ENCODE results near the gene DCAF12L2. TPM values are rescaled to one million over a fixed set of nuclear protein-coding genes. Genes with fewer than 3 reads are reported as not detected.

Gene DCAF12L2
- total RNA-seq, 1 donor: under 0.01 TPM

DNA sequence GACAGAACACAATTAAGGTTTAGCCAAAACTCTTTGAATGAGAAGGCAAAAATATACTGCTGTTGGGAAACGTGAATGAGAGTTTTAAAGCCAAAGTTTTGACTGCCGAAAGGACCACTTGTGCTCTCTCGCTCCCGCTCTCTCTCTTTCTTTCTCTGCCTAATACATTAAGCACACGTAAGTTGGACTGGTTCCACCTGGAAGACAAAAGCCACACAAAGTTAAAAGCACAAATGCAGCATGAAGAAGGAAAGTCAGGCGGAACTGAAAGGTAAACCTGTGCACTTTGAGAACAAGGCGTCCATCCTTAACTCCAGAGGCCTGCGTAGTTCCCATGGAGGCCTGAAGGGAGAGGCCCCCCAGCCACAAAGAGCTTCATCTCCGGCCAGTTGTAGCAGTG lies 1.9 kb downstream of the DCAF12L2 start:
- no peak overlapping the region for H3K4me3 ChIP-seq (ENCODE audit: low read depth, low read length)
- DNase-seq (ENCODE audit: low read depth): no peak
- TF ChIP-seq, protein P1, sequence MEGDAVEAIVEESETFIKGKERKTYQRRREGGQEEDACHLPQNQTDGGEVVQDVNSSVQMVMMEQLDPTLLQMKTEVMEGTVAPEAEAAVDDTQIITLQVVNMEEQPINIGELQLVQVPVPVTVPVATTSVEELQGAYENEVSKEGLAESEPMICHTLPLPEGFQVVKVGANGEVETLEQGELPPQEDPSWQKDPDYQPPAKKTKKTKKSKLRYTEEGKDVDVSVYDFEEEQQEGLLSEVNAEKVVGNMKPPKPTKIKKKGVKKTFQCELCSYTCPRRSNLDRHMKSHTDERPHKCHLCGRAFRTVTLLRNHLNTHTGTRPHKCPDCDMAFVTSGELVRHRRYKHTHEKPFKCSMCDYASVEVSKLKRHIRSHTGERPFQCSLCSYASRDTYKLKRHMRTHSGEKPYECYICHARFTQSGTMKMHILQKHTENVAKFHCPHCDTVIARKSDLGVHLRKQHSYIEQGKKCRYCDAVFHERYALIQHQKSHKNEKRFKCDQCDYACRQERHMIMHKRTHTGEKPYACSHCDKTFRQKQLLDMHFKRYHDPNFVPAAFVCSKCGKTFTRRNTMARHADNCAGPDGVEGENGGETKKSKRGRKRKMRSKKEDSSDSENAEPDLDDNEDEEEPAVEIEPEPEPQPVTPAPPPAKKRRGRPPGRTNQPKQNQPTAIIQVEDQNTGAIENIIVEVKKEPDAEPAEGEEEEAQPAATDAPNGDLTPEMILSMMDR (IDR thresholded peaks at IDR 0.05; ENCODE audit: insufficient read depth, low read depth, low read length): no peak

DNA sequence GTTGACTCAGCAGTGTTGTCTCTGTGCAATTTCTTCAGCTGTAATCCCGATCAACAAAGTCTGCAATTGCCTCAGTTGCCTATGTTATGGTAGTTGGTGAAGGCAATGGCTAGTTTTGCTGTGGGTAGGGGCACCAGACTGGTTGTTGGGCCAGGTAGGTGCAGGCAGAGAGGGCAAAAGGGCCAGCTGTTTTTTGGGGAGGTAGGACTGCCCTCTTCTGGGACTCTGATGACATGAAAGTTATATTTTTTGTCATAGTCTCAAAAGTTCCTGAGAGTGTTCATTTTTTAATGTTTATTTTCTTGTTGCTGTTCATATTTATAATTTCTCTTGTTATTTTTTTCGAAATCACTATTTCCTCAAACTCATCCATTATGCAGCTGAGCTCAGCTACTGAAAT lies 25.1 kb downstream of the DCAF12L2 start:
- H3K4me3 ChIP-seq (ENCODE audit: low read depth, low read length): no peak overlapping the region
- TF ChIP-seq, protein P1 (IDR thresholded peaks at IDR 0.05; ENCODE audit: insufficient read depth, low read depth, low read length): no peak
- DNase-seq (ENCODE audit: low read depth): no peak

DNA sequence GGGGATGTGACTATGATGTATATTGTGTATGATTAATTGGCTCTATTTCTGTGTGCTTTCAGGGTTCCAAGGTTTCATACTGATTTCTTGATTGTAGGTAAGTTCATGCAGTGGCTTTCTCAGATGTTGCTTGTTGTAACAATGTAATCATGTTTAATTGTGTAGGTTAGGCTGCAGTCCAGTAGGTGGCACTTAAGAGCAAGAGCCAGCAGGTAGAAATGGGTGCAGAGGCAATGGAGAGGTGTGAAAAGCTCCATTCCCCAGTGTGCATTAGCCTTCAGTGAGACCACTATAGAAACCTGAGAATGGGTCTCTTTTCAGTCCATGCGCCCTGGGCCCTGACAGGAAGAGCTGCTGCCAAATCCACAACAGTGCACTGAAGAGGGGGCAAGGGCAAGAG lies 28.2 kb downstream of the DCAF12L2 start:
- TF ChIP-seq, protein P1 (IDR thresholded peaks at IDR 0.05; ENCODE audit: insufficient read depth, low read depth, low read length): no peak
- no peak overlapping the region for H3K4me3 ChIP-seq (ENCODE audit: low read depth, low read length)
- DNase-seq (ENCODE audit: low read depth): no peak

DNA sequence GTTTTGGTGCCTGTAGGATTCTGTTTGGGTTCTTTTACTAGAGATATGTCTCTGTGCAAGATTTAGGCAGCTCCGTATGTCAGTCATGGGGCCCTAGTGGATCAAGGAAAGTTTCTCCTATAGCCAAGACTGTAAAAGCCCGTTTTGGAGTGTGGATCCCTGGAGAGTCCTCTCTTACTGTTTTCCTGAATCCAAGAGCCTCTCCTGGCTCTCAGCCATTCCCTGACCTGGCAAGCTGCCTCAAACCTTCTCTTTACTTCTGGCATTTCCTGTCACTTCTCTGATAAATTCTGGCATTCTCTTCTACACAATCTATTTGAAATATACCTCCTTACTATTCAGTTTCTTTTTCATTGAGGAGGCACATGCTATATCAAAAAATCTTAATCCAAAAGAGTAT lies 41.4 kb downstream of the DCAF12L2 start:
- TF ChIP-seq, protein P1 (IDR thresholded peaks at IDR 0.05; ENCODE audit: insufficient read depth, low read depth, low read length): no peak
- DNase-seq (ENCODE audit: low read depth): no peak
- H3K4me3 ChIP-seq (ENCODE audit: low read depth, low read length): no peak overlapping the region

All from fibroblast of villous mesenchyme (primary cell).